Ureter (tissue), 1 donor: ENCODE data around the gene CALR. TPM values are rescaled to one million over a fixed set of nuclear protein-coding genes. Genes with fewer than 3 reads are reported as not detected.
A peak's percentile ranks its signal among the peaks of the same experiment; 100 is the strongest.
"Not testable (repeated sequence)": the region's sequence is repeated elsewhere in the genome, so short reads cannot be mapped to it uniquely, and the experiment has no call there.

Experiments used
- DNase-seq: peaks from one replicate; pipeline ENCODE4 v3.0.0-alpha.2; 2020; ENCODE audit warnings: low spot score
- total RNA-seq: library from RNA; stranded (reverse); gene quantifications from one replicate; pipeline ENCODE4 v1.2.4, GENCODE V29; 2023
- donor health status: DM: yes; HTN: yes; CAD: no.

CALR gene
- total RNA-seq, 1 donor from 2014 or later, result 643 TPM

GRCh38 chr19:12952488-12953137, 14.2 kb downstream of the CALR start:
- DNase-seq, result no peak

DNA sequence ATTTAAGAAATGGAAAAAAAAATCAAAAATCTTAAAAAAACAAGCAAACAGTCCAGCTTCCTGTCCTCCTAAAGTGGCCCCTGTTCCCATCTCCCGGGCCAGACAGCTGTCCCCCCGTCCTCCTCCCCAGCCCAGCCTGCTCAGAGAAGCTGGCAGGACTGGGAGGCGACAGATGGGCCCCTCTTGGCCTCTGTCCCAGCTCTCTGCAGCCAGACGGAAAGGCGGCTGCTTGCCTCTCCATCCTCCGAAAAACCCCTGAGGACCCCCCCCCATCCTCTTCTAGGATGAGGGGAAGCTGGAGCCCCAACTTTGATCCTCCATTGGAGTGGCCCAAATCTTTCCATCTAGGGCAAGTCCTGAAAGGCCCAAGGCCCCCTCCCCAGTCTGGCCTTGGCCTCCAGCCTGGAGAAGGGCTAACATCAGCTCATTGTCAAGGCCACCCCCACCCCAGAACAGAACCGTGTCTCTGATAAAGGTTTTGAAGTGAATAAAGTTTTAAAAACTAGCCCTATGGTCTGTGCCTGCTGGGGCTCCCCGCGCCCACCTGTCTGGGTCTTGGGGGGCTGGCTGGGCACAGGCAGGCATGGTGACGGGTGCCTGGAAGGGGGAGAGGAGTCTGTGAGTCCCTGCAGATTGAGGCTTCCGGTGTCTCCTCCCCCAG, 14.9 kb downstream of the CALR start:
- DNase-seq, result no peak

DNA sequence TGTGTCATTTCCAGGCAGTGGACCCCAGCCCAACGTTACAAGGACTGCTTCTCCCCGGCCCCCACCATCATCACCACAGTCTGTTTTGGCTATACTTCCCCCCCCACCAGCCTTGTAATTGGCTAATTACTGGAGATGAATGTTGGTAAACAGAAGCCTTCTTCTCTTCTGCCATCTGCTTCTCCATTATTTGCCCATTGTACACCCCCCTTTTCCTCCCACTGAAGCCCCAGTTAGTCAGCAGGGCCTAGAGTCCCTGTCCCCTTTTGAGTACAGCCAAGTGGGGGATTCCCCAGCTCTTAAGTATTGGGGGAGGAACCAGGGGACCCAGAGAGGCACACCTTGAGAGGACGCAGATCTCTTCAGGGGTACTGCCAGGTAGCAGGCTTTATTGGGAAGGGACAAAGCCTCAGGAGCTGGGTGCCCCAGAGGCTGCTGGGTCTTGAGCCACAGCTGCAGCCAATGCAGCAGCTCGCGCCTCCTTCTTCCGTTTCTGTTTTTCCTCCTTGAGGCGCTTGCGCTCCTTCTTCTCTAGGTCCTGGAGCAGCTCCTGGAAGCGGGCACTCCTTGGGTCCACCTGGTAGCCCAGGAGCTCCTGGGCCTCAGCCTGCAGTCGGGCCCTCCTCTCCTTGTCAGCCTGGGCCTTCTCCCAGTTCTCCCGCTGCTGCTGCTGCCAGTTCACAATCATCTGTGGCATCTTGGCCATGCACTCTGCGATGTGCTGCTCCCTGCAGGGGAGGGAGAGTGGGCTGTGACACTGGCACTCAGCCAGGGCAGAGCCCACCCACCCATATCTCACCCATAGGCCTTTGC, 15.6 kb downstream of the CALR start:
- DNase-seq, result no peak

- no peak for DNase-seq
Measured at GRCh38 chr19:12954612-12954962, 16.2 kb downstream of the CALR start.

DNA sequence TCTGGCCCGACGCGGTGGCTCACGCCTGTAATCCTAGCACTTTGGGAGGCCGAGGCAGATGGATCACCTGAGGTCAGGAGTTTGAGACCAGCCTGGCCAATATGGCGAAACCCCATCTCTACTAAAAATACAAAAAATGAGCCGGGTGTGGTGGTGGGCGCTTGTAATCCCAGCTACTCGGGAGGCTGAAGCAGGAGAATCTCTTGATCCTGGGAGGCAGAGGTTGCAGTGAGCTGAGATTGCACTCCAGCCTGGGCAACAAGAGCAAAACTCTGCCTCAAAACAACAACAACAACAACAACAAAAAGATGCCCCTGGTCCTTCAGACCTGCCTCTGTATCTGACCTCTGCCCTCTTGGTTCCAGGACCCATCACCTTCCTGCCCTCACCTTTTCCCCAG, 17.2 kb downstream of the CALR start:
- DNase-seq, result not testable (repeated sequence)

DNA sequence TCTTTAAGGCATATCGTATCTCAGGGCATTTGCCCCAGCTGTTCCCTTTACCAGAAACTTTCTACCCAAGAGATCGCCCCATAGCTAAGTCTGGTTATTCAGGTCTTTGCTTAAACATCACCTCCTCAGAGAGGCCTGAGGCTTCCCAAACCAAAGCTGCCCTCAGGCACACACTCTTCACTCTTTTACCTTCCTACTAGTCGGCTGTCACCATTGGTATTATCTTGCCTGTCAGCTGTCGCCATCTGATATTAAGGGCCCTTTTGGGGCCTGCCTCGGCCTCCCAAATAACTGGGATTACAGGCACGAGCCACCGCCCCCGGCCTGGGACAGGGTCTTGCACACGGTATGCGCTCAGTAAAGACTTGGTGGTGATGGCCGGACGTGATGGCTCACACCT, 17.6 kb downstream of the CALR start:
- no peak for DNase-seq

DNA sequence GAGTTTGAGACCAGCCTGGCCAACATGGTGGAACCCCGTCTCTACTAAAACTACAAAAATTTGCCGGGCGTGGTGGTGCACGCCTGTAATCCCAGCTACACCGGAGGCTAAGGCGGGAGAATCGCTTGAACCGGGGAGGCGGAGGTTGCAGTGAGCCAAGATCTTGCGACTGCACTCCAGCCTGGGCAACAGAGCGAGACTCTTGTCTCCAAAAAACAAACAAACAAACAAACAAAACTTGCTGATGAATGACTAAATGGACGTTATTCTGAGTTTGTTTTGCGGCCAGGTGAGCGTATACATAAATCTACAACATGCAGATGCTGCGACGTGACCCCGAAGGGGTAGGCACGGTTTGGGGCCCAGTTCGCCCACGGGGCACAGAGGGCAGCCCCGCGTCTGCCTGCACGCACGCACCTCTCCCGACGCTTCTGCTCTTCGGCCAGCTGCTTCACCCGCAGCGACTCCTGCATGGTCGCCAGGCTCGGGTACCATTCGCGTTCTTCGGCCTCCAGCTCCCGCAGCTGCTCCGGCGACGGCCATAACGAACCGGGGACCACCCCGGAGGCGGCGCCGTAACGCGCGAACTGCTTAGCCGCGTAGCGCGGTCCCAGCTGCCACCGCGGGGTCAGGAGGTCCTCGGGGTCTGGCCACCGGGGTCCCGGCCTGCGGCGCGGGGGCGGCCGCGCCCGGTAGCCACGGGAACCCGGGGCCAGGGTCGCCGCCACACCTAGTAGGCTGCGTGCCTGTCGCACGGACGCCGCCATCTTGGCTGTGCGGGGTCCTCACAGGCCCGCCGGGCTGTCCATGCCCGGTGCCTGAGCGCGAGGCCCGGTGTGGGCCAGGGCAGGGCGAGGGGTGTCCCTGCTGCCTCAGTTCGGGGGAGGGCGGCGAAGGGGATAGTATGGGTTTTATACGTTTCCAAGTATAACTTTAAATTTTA, 18.3 kb downstream of the CALR start, which contains the start of gene GADD45GIP1:
GADD45GIP1 (minus strand) TSS at position 778 of the 943 bp plus-strand sequence; CDS start at position 767, 11 bp downstream.
- peak; percentile 77 for DNase-seq

DNA sequence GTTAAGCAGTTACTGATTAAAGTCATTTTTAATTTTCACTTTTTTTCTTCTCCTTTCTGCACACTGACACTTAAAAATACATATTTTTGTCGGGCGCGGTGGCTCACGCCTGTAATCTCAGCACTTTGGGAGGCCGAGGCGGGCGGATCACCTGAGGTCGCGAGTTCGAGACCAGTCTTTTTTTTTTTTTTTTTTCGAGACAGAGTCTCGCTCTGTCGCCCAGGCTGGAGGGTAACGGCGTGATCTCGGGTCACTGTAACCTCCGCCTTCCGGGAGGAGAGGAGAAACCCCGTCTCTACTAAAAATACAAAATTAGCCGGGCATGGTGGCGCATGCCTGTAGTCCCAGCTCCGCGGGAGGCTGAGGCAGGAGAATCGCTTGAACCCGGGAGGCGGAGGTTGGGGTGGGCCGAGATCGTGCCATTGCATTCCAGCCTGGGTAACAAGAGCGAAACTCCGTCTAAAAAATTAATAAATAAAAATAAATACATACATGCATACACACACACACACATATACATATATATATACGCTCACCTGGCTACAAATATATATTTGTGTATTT, 19.1 kb downstream of the CALR start:
- not testable (repeated sequence) for DNase-seq

DNA sequence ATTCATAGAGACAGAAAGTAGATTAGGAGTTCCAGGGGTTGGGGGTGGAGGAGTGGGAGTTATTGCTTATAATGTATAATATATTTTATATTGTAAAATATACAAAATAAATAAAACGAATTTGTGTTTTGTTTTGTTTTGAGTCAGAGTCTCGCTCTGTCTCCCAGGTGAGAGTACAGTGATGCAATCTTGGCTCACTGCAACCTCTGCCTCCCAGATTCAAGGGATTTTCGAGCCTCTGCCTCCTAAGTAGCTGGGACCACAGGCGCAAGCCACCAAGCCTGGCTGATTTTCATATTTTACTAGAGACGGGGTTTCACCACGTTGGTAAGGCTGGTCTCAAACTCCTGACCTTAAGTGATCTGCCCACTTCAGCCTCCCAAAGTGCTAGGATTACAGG, 21.1 kb downstream of the CALR start:
- no peak for DNase-seq

DNA sequence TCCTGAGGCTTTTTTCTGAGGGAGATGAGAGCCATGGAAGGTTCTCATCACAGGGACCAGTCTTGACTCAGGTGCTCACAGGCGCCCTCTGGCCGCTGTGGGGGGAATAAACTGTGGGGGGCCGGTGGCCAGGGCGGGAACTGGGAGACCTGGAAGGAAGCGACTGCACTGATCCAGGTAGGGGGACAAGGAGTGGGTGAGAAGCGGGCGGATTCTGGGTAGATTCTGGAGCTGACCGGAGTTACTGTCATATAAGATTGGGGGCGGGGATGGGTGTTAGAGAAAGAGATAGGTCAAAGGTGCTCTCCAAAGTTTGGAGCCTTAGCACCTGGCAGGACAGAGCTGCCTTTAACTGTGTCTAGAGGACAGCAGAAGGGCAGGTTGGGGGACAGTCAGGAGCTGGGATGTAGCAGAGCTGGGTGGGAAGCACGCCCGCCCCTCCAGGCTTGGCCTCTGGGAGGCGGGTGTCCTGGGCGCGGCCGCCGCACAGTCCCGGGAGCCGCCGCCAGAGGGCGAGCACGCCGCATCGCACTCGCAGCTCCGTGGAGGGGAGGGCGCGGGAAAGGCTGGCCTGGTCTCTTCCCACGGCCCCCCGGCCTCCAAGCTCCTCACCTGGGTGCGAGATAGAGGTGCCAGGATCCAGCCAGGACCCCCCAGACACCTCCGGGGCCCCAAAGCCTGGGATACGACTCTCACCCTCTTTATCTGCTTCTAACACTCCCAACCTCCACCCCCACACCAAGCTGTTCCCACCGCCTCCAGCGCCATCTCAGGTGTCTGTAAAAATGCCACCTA, 26.8 kb downstream of the CALR start:
- peak; percentile 72 for DNase-seq

GRCh38 chr19:12965812-12966135, 27.4 kb downstream of the CALR start:
- DNase-seq, result no peak

- no peak for DNase-seq
Measured at GRCh38 chr19:12967907-12968306, 29.5 kb downstream of the CALR start.

DNA sequence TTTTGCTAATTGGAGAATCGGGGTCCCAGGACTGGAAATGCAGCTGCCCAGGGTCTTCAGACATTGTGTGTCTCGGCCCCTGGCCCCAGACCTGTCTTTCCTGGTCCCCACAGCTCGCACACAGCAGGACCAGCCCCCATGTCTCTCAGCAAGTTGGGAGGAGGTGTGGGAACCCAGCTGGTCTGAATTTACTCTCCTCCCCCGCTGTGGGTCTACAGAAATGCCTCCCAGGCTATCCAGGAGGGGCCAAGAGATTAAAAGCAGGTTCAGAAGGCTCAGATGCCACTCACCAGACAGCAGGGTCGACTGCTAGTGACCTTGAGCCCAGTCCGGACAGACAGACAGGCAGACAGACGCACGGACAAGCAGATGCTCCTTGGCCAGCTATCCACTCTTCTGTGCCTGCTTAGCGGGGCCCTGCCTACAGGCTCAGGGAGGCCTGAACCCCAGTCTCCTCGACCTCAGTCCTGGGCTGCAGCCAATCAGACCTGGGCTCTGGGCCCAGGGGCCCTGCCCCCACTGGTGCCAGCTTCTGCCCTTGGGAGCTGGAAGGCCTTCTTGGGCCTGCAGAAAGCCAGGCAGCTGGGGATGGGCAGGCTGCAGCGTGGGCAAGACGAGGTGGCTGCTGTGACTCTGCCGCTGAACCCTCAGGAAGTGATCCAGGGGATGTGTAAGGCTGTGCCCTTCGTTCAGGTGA, 31.0 kb downstream of the CALR start, which contains the start of gene DAND5:
DAND5 (plus strand) TSS at position 285 of the 697 bp plus-strand sequence; CDS start at position 370, 85 bp downstream.
- no peak for DNase-seq

- no peak for DNase-seq
Measured at GRCh38 chr19:12970070-12970820, 31.8 kb downstream of the CALR start.

- no peak for DNase-seq
Measured at GRCh38 chr19:12973236-12973635, 34.8 kb downstream of the CALR start.

- DNase-seq, result no peak
Measured at GRCh38 chr19:12974301-12975220, 36.2 kb downstream of the CALR start.

GRCh38 chr19:12975221-12975741, 36.9 kb downstream of the CALR start:
- DNase-seq, result no peak

DNA sequence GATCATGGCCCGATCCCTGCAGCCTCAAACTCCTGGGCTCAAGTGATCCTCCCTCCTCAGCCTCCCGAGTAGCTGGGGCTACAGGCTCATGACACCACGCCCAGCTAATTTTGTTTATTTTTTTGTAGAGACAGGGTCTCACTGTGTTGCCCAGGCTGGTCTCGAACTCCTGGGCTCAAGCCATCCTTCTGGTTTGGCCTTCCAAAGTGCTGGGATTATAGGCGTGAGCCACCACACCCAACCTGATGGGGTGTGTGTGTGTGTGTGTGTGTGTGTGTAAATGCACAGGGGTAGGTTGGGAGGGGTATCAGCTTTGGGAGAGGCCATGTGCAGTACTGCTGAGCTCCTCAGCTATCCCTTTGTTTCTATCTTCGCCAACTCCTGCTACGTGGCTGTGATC, 37.7 kb downstream of the CALR start:
- not testable (repeated sequence) for DNase-seq
